ENCODE data around the gene KCND3.

The KCND3 gene

GRCh38 chr1:111988377-111988742 is 1.1 kb downstream of the KCND3 start:
- no peak for DNase-seq

DNA sequence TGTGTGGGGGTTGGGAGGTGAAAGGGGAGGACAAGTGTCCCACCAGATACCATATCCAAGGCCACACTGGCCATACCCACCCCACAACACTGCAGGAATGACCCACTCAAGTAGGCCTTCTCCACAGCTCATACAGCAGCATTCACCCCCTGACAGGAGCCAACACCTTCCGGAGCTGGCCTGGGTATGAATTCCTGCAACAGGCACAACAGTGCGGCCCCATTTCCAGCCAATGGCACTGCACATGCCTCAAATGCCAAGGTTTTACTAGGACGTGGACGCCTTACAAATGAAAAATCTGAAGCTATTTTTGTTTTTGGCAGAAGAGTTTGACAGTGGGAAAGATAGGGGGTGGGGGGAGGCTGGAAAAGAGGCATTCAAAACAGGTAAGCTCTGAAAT is 2.0 kb downstream of the KCND3 start:
- no peak for DNase-seq

DNA sequence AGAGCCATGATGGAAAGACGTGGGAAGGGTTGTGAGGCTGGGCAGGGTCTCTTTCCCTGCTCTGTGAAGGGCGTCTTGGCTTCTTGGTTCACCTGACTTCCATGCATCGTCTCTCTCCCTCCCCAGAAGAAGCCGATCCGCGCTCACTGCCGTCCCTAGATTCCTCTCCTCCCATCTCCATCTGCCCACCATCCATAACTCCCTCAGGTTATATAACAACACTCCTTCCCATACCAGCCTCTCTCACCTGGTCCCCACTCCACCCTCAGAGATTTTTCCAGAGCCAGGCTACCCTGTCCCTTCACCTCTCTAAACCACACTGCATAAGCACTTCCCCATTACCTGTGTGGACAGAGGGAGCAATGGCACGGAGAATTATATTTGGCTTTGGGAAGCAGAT is 6.0 kb downstream of the KCND3 start:
- DNase-seq = no peak

GRCh38 chr1:111982428-111982827 is 7.0 kb downstream of the KCND3 start:
- DNase-seq = no peak

GRCh38 chr1:111981871-111982270 is 7.6 kb downstream of the KCND3 start:
- DNase-seq = no peak

DNA sequence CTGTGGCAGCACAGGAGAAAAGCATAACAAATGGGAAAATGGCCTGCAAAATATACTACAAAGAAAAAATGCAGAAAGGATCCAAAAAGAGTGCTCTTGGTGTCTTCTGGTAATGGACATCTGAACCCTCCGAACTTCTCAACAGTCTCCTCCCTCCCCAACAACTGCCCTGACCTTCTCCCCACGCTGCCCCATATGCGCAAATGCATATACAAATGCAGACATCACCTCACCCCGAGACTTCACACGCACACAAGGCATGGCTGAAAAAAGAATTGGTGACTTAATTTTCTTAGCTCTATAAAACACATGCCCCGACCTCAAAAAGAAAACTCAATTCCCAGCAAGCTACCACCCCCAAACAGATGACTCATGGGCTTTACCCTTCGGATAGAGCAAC is 8.4 kb downstream of the KCND3 start:
- no peak for DNase-seq

GRCh38 chr1:111980686-111981085 is 8.8 kb downstream of the KCND3 start:
- DNase-seq = no peak

GRCh38 chr1:111978695-111979094 is 10.8 kb downstream of the KCND3 start:
- no peak for DNase-seq

GRCh38 chr1:111977378-111977777 is 12.1 kb downstream of the KCND3 start:
- DNase-seq = no peak

DNA sequence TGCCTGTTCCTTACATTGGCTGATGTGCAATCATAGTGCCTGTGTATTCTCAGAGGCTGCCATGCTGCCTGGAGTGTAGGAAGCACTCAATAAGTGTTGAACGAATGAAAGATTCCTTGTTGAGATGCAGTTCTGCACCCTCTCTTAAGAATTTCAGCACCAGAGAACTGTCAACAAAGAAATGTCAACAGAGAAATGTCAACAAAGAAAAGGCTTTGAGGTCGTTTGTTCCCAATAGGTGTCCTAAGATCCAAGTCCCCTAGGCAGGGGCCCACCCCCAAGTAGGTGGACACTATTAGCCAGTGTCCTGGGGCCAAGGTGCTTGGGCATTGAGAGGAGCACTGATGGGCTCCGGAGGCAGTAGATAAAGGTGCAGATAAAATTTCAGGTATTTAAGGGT is 12.6 kb downstream of the KCND3 start:
- DNase-seq = no peak

- DNase-seq = no peak
Observed at GRCh38 chr1:111976332-111976731, 13.1 kb downstream of the KCND3 start.

DNA sequence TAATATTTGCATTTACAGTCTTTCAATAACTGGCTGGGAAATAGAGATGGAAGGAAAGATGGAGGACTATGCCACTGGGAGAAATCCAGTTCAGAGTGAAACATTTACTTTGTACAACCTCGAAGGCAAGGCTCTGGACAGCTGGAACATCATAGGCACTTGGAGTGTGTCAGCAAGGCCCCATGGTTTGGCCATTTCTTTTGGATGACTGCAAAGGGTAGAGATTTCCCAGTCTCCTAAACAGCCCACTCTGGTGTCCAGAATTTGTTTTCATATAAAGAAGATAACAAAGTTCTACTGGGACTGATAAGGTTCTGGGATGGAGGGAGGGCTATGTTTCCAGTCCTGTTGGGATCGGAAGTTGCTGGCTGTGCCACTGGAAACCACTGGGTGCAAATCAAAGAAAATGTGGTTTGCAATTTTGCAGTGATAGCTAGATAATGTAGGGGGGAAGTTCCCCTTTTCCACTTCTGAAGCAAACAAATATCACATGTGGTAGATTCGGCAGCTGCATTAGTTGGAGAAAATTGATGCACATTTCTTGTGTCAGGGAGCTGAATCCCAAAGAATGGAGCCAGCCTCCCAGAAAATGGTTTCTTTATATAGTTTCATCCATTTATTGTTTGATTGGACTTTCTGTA is 16.2 kb downstream of the KCND3 start:
- DNase-seq = no peak

DNA sequence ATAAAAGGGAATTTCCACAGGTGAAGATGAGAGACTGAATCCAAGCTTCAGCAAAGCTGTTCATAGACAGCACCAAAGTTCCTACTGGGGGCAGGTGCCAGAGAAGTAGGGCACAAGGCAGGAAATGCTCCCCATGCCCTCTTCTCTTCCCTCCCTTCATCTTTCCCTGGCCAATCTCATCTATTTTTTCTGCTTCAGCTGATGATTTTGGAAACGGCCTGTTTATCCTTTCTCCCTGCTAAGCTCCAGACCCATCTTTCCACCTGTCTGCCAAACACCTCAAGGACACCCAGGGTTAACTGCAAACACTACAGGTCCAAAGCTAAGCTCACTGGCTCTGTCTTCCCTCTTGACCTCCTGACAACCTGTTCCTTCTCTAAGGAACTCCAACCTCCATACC is 18.1 kb downstream of the KCND3 start:
- DNase-seq = no peak

GRCh38 chr1:111968511-111968910 is 21.0 kb downstream of the KCND3 start:
- no peak for DNase-seq

DNA sequence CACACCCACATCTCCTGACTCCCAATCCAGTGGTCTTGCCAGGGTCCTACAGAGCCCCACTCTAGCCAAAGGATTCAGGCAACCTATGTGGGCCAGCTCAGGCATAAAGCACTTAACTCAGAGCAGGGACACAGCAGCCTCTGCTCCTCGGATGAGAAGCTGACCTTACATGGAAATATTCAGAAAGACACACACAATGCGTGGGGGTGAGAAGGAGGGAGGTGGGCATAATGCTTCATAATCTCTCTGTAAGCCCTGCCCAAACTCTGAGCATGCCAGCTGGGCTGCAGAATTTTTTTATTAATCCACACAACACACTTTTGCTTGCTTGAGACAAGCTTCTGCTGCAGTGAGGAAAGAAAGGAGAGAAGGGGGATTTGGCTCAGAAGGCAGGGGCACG is 21.6 kb downstream of the KCND3 start:
- no peak for DNase-seq

GRCh38 chr1:111967067-111967690 is 22.3 kb downstream of the KCND3 start:
- DNase-seq = no peak

DNA sequence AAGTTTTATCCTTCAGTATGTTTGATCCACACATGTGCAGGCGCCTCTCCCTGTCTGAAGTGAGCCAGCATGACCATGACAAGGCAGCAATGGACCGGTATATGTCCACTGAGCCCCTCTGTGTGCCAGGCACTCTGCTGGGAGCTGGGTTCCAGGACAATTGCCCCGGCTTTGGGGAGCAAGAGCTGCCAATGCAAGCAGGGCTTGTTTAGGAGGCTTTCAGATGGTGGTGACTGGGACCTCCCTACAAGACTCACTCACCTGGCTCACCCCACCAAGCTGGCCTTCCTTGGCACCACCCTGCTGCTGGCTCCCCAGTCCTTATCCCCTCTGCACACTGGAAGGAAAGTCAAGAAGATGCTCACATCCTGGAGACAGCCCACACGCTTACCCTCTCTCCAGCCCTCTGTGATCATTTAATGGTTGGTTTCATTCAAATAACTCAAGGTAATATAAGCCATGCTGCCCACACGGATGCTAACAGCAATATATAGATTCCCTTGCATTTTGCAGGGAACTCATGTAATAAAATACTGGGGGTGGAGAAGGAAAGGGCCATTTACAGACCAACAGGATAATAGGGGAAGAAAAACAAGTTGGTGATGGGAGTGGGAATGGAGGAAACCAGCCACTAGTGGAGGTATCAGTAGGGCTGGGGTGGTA is 23.6 kb downstream of the KCND3 start:
- no peak for DNase-seq

- DNase-seq = no peak
Observed at GRCh38 chr1:111963985-111964738, 25.3 kb downstream of the KCND3 start.

GRCh38 chr1:111961773-111962565 is 27.5 kb downstream of the KCND3 start:
- no peak for DNase-seq

- DNase-seq = no peak
Observed at GRCh38 chr1:111961016-111961415, 28.5 kb downstream of the KCND3 start.

- no peak for DNase-seq
Observed at GRCh38 chr1:111959436-111959835, 30.0 kb downstream of the KCND3 start.

DNA sequence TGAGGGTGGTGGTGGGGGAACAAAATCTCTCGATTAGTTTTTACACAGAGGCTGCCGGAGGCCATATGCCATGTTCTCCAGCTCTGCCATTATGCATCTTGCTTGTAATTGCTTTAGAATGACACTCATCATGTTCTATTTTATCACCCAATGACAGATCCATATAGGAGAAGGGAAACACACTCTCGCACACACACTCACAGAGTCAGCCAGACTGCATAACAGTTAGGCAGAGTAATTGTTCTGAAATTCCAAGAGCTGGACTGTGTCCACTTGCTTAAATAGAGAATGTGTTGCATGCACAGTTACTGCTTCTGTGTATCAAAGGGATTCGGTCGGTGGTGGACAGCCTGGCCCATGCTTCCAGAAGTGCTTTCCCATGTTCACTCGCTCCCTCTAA is 30.6 kb downstream of the KCND3 start:
- no peak for DNase-seq

DNA sequence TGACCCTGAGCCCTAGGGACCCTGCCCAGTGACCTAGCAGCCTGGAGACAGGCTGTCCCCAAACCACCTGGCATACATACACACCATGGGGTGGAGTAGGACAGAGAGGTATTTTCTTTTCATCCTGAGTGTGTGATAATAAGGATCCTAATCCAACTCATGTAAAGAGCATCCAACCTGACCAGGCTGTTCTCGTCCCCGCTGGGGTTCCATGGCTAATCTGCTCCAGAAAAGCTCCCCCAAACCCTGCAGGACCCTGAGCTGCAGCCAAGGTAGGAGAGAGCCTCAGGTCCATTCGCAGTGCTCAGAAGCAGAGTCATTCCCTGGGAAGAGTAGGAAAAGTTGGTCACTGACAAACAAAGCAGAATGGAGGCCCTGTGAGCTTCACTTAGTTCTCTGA is 31.4 kb downstream of the KCND3 start:
- DNase-seq = no peak
